Left cardiac atrium (tissue), 4 donors: Measurements from ENCODE around the gene IPPK. TPM values are rescaled to one million over a fixed set of nuclear protein-coding genes. Genes with fewer than 3 reads are reported as not detected.
A peak's percentile ranks its signal among the peaks of the same experiment; 100 is the strongest.
"Not testable (repeated sequence)": the region's sequence is repeated elsewhere in the genome, so short reads cannot be mapped to it uniquely, and the experiment has no call there.

Source experiments
- ATAC-seq, 2 donors: fragments of 200-7000 bp; cut with Tn5 transposase; one replicate each; pipeline ENCODE4 v1.9.1; 2020; ENCODE audit warnings: mild to moderate bottlenecking in 2 of 2, moderate library complexity in 2 of 2
- DNase-seq: peaks from one replicate; pipeline ENCODE4 v3.0.0-alpha.2; 2020
- intact Hi-C, 2 donors: fragments of 100-400 bp; cut with DNase I; formaldehyde crosslinking; loops; one replicate each; pipeline versions ENCODE4 v1.14.1 to v1.15.1; 2022 to 2023
- total RNA-seq, 2 donors: library from RNA; stranded (reverse); fragmentation: NEBNext Ultra II Directional; extraction: Animal tissue kit (Norgen Biotek cat#: 25700); gene quantifications; one replicate each; pipeline ENCODE4 v1.2.1, GENCODE V29; 2021
- donor health status: DM: no; HTN: yes; CAD: no.
- donor health status: DM: no; HTN: yes; CAD: no; lungs with severe emphysema.
- donor health status: DM: yes; HTN: yes; CAD: no.
- donor health status: Dilated cardiomyopathy.

IPPK gene
- total RNA-seq, 2 donors from 2014 or later, result 6.1 to 19.6 TPM

DNA sequence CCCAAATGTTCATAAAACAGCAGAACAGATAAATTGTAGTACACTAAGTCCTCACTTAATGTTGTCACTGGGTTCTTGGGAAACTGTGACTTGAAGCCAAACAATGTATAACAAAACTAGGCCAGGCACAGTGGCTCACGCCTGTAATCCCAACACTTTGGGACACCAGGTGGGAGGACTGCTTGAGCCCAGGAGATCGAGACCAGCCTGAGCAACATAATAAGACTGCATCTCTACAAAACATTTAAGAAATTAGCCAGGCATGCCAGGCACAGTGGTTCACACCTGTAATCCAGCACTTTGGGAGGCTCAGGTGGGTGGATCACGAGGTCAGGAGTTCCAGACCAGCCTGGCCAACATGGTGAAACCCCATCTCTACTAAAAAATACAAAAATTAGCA, 46.0 kb downstream of the IPPK start:
- intact Hi-C loops, ATAC-seq, DNase-seq: not testable (repeated sequence)

DNA sequence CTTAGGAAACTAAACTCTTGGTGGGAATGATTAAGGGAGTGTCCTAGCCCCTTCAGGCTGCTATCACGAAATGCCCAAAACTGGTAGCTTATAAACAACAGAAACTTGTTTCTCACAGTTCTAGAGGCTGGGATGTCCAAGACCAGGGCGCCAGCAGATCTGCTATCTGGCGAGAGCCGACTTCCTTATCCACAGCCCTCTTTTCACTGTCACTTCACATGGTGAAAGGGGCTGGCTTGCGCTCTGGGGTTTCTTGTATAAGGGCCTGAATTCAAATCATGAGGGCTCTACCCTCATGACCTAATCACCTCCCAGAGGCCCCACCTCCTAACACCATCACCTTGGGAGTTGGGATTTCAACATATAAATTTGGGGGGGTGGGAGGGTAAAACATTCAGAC, 49.1 kb downstream of the IPPK start:
- ATAC-seq (peak in 1 of 2 donors; percentile 24), DNase-seq (no peak)
- intact Hi-C loops, result no loop called here

DNA sequence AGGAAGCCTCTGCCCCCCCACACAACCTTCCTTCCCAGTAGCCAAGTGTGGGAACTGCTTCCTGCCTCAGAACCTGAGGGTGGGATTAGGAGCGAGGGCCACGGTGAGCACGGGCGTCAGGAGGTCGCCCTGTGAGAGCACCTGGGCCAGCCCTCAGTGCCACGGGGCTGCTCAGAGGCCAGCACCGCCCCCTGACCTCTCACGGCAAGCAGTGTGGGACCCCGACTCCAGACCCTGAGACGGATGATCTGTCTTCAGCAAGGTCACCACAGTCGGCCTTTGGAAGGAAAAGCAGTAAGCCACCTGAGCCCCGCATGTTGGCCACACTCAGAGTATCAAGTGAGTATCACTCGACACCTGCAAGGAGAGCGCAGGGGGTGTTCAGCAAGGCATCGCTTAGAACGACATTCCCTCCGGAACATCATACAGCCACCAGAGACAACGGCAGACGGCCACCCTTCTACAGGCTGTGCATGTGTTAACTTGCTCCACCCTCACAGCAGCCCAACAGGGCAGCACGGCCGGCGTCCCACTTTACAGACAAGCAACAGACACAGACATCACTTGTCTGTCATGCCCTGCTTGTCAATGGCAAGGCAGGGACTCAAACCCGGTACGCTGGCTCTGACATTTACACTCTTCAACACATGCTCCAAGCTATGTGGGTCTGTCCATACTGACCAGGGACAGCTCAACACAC, 50.2 kb downstream of the IPPK start:
- no peak for ATAC-seq
- DNase-seq, result no peak
- intact Hi-C loops, result no loop called here

DNA sequence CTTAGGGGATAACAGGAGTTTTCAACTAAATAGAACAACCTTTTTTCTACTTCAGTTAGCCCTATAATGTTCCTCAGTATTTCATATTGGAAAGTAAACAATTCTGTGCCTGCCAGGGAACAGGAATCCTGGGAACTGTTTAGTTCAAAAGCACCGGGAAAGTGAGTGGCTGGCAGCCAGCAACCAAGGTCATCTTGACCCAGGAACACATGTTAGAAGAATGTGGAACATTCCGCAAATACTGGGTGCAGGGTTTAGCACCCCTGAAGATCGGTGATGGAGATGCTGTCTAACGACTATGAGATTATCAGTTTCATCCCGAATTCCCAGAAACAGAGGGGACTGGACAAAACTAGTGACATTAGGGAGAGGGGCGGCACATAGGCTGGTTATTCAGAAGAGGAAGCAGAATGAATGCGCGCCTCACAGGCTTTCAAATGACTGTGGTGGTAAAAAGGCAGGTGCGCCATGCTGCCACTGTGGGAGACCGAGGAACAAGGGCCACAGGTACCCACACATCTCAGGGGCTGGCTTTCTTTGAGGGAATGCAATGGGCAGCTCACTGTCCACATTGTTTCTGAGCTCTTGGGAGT, 51.2 kb downstream of the IPPK start:
- DNase-seq (no peak), ATAC-seq (no peak)
- intact Hi-C loops, result no loop called here

DNA sequence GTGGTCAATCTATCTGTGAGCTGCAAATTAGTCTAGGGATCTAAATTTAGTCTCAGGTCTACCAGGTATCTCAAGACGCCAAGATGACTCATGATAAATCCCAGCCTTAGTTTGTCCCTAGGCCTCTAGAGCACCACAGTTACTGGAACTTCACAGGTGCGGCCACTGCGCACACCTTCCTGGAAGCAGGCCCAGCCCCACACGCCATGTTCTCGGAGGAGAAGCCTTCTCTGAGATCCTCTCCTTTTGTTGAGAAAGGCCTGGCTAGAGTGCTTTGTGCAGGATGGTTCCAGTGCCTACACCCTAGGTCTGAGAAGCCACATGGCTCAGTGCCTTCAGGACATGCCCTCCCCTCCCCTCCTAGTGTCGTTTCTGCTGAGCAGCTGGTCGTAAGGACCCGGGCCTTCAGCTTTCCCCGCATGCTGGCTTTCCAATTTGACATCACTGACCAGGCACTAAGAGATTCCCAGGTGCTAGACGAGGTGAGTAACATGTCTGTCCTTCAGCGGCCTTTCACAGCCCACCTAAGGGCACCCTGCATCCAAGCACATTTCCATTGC, 51.9 kb downstream of the IPPK start:
- DNase-seq (no peak), ATAC-seq (no peak)
- intact Hi-C loops, result no loop called here

DNA sequence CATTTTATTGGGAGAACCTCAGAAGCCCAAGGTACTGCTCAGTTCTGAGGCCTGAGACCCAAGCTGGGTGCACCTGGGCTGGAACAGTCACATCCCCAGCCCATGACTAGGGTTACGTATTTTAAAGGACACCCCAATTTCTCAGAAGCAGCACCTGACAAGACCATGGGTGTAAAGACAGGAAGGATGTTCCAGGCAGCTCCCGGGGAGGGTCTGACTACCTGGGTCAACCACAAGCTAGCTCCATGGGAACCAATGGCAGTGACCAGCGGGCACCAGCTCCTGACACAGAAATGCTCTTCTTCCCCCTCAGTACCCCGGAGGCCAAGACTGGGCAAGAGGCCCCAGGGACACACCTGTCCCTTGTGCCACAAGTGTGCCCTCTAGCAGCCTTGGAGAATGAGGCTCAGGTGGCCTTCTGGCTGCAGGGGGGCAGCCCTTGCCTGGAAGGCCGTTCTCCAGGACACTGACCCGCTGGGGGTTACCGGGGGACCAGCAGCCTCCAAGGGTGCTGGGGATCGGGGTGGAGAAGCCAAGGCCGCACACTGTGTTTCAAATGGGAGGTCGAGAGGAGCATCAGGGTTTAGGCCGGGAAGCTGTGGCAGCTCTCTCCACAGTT, 52.6 kb downstream of the IPPK start:
- no peak for ATAC-seq
- intact Hi-C loops, result no loop called here
- DNase-seq, result no peak

DNA sequence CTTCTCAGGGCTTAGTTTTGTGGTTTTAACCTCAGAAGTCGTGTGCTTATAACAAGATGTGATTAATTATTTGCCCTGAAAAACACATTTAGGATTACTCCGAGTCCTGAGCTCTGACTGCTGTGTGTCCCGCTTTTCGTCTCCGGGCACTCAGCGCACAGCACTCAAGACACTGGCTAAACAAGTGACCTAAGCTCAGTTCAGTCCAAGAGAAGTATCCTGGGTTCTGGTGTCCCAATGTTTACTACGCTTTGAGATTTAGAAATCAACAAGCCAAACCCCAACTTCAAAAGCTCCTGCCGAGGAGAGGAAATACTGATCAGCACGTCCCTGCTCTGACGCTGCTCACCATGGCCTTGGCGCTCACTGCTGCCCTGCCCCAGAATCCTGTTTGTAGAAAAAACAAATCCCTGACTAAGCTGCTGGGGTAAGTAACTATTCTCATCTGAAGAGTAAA, 53.2 kb downstream of the IPPK start:
- ATAC-seq, result peak; percentile 19 to 41
- intact Hi-C loops, result no loop called here
- peak; percentile 53 for DNase-seq

DNA sequence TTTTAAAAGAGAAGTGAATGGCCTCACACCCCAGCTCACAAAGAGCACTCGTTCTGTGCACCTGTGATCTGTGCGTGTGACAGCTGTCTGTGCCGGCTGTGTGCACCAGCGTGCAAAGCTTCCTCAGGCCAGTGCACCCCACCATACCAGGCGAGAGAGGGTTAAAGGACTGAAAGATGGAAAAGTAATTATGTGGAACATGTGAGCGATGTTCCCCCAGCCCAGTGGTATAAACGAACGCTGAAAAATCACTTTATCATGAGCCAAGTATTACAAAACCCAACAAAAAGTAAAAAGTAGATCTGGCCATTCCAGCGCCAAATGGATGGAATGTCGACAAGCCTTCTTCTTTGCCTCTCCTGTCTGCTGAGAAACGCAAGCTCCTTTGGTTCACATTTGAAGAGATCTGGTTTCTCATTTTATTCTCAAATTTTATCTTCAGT, 53.7 kb downstream of the IPPK start:
- DNase-seq, result no peak
- intact Hi-C loops, result no loop called here
- no peak for ATAC-seq

DNA sequence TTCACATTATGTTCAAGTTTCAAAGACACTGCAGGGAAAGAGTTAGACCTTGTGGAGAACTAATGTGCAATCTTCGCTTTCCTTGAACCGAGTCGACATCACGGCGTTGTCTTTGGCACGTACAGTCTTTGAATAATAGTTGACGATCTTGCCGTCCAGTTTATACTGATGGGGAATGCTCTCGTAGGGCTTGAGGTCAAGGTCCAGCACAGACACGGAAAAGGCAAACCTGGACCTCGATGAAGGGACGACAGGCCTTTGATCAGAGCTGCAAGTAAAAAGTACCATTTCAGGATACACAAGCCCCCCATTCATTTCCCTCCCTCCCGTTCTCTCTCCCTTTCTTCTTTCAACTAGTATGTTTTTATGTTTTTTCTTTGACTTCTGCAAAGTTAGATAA, 54.1 kb downstream of the IPPK start:
- ATAC-seq, result no peak
- intact Hi-C loops, result no loop called here
- DNase-seq, result no peak

DNA sequence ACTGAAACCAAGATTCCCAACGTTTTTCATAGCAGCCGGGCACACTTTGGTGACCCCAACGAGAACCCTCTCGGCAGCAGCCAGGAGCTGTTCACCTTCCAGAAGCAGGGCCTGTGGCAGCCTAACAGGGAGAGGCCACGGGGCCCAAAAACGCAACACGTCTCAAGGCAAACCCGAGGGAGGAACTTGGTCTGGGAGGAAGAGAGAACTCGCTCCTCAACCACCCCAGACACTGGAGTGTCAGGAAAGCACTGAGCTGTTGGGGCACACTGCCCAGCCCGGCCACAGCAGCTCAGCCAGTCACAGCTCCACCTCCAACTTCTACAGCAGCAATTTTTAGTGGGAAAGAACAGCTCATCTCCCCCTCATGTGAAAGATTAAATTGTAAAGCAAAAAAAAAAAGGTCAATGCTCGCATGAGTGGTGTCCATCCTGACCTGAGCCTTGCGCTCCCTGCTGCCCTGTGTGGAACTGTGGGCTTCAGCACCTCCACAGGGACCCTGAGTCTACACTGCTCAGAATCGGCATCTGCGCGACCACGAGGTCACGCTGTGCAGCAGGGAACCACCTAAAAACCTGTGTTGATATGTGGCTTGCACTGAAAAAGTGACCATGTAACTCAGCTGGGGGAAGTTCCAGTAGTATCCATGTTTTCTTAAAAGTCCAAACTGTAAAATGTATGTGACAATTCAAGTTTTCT, 55.0 kb downstream of the IPPK start:
- intact Hi-C loops, result no loop called here
- no peak for ATAC-seq
- no peak for DNase-seq

DNA sequence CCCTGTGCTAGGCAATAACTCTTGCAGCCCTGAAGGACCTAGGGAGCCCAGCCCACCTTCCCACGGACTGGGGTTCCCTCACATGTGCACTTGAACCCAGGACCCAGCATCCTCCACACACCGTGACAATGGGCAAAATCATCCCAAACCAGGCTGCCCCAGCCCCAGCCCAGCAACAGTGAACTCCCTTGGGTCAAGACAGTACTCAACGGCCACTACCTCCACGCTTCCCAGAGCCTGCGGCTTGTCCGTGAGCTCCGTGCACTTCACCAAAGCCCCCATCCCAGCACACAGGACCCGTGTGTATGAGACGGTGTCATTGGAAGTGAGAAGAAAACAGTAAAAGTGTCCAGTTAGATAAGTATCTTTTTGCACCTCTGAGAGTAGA, 55.8 kb downstream of the IPPK start:
- no peak for DNase-seq
- no peak for ATAC-seq
- intact Hi-C loops, result no loop called here

DNA sequence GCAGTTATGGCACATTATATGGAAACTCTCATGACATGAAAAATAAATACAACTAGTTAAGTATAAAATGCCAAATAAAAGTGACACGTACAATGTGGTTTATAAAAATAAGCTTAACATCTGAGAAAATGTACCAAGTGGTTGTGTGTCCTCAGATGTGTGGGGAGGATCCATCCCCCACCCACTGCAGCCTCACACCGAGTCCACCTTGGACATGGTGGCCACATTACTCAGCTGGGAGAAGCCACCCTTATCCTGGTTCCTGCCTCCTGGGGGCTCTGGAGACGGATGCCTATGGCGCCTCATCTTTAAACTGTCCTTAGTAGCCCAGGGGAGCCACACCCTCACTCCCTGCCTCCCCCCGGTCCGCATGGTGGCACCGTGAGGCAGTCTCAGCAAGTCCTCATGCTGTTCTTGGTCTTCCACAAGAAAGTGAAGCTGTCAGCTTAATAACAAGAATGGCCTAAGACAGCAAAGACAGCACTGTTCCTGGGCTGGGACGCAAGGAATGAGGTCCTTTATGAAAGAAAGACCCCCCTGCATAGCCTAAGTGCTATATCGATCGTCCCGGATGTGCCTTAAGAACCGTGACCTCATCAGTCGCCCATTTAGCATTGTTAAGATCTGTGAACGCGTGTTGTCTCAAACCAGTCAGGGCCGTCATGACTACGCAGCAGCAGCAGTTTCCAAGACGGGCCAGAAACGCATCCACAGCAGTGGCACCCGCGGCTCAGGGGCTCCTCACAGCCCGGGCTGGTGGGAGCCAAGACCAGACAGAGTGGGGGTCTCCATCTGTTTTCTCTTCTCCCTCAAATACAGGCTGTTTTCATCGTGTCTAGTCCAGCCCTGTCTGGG, 56.4 kb downstream of the IPPK start:
- DNase-seq (no peak), ATAC-seq (no peak)
- intact Hi-C loops, result no loop called here

DNA sequence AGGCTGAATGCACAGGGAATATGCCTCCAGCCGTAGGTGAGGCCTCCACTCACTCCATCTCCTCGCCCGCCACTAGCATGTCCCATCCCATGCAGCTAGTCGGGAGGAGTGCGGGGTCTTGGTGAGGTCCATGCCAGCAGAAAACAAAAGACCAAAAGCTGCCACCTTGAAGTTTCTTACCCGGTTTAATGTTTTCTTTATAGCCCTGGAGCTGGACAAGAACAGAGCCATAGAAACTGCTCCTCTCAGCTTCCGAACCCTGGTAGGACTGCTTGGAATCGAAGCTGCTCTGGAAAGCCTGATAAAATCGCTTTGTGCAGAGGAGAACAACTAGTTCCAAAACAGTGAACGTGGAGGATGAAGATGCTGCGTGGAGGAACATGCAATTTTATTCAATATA, 57.1 kb downstream of the IPPK start:
- intact Hi-C loops, result no loop called here
- DNase-seq, result no peak
- ATAC-seq, result no peak

DNA sequence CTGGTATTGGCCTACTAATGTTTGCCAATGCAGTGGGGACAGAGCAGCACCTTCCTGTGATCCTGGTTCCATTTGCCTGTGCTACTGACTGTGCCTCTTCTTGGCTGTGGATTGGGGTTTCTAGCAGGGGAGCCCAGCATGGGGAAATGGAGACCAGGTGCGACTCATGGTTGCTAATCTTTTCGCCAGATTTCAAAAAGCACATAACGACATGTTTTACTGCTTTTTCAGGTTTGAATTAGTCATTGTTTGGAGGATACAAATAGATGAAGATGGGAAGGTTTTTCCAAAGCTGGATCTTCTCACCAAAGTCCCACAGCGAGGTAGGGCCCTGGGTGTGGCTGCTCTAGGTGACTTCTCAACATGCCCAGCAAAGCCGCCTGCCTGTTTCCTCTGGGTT, 57.6 kb downstream of the IPPK start:
- DNase-seq, result no peak
- intact Hi-C loops, result no loop called here
- ATAC-seq, result no peak

DNA sequence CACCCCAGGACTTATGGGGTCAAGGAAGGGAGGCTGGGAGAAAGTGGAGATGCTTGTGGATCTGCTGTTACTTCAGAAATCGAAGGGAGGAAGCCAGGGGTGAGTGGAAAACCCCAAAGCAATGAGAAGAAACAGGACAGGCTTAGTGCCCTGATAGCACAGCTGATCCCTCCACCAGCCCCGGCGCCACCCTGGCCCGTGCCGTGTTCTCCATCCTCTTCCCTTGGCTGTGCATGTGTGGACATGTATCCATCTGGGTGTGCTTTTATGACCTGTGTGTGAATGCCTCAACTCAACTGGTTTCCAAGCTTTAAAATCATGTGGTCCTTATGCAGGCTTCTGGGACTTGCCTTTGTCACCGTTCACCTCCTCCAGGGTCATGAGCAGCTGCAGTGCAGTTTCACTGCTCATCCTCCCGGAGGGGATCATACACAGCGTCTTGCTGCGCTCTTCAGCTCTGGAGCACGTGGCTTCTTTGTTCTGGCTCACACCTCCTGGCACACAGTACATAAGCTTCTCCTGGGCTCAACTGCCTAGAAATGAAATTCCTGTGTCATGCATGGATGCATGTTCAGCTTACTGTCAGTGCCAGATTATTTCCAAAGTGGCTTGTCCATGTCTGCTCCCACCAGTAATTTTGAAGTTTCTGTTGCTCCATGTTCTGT, 58.2 kb downstream of the IPPK start:
- ATAC-seq, result peak in 1 of 2 donors; percentile 10
- intact Hi-C loops, result no loop called here
- no peak for DNase-seq

DNA sequence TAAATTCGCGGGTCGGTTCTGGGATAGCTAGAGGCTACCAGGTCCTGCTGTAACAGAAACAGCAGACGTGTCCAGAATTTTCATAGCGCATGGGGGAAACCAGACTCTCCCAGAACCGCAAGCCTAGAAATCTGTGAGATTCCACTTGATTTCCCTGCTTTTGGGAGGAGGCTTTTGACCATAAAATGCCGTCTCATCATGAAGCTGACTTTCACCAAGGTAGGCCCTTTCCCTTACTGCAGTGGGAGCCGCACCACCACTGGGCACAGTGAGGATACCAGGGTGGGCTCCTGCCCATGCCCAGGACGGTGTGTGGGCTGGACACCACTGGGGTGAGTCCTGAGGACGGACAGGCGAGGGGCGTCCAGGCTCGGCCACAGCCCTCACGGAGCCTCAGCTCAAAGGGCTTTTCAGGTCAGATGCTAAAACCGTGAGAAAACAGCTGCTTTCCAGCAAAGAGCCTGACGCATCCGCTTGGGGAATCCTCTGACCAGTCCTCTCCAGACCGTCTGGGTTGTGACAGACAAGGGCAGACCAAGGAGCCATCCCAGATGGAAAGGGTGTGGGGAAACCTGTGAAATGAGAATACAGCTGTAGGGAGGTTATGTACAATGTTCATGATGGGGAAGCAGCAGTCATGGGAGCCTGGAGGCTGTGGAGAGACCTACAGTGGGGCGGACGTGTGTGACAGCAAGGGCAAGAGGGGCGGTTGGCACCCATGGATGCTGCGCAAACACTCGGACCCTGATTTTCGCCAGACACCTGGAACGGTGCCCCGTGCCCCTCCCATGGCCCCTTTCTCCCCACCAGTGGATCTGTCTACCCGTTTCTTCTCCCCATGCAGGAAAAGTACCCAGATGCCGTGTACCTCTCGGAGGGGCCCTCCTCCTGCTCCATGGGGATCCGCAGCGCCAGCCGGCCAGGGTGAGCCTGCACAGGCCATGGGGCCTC, 59.2 kb downstream of the IPPK start:
- peak; percentile 50 for DNase-seq
- intact Hi-C loops, result no loop called here
- peak; percentile 16 to 79 for ATAC-seq

DNA sequence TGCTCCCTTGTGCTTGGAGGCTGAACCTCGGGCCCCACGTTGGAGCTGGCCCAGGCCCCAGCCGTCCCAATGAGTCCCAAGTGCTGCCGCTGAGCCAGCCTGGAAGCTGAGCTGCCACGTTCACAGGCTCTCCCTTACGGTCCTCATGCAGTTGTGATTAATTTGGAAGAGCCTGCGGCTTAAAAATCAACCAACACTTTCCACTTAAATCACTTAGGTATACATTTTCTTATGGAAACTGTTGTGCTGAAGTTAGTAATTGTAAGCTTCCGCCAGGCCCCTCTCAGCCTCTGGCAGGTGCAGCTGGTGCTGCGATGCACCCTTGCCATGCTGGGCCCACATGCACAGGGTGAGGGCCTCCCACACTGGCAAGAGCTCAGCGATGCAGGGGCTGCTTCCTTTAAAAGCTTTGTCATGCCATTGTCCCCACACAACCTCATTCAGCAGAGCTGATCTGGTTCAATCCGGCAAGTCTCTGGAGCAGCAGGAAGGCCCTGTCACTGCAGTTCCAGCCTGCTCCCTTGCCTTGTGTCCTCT, 61.0 kb downstream of the IPPK start:
- ATAC-seq (peak; percentile 64 to 77), DNase-seq (peak; percentile 52)
- intact Hi-C loops, result no loop called here
